KMS-11 (cell line): ENCODE measurements around the gene AKAP1.

ENCODE experiments used
- H2AFZ ChIP-seq: fragments of 200-600 bp; sonication (generic); 2 replicates; pipeline ENCODE4 v1.6.1; 2016; ENCODE audit warnings: antibody characterized with exemption, mixed run types, low read depth
- H3K27ac ChIP-seq: fragments of 200-600 bp; sonication (generic); 2 replicates; pipeline ENCODE4 v1.6.1; 2016; ENCODE audit warnings: mild to moderate bottlenecking, mixed run types
- H3K27me3 ChIP-seq: fragments of 200-600 bp; sonication (generic); 2 replicates; pipeline ENCODE4 v1.6.1; 2017; ENCODE audit warnings: mild to moderate bottlenecking, low read depth, mixed run types, moderate library complexity; ENCODE audit not compliant: insufficient read depth
- H3K36me3 ChIP-seq: fragments of 200-600 bp; sonication (generic); 2 replicates; pipeline ENCODE4 v1.6.1; 2017; ENCODE audit warnings: mild to moderate bottlenecking, mixed run types; ENCODE audit not compliant: insufficient read depth
- H3K4me1 ChIP-seq: fragments of 200-600 bp; sonication (generic); 2 replicates; pipeline ENCODE4 v1.6.1; 2016; ENCODE audit warnings: mild to moderate bottlenecking, low read depth, mixed run types; ENCODE audit not compliant: poor library complexity, severe bottlenecking
- H3K4me2 ChIP-seq: fragments of 200-600 bp; sonication (generic); 2 replicates; pipeline ENCODE4 v1.7.0; 2016; ENCODE audit warnings: mild to moderate bottlenecking, mixed run types
- H3K4me3 ChIP-seq: fragments of 200-600 bp; sonication (generic); IDR thresholded peaks from 2 replicates; pipeline ENCODE4 v1.6.1; 2017; ENCODE audit warnings: low read depth, low read length, mixed read lengths; ENCODE audit not compliant: insufficient read depth
- H3K79me2 ChIP-seq: fragments of 200-600 bp; sonication (generic); 2 replicates; pipeline ENCODE4 v1.6.1; 2016; ENCODE audit warnings: low read depth, mixed run types; ENCODE audit not compliant: insufficient read depth
- H3K9ac ChIP-seq: fragments of 200-600 bp; sonication (generic); 2 replicates; pipeline ENCODE4 v1.6.1; 2016; ENCODE audit warnings: mild to moderate bottlenecking, mixed run types
- H4K20me1 ChIP-seq: fragments of 200-600 bp; sonication (generic); 2 replicates; pipeline ENCODE4 v1.6.1; 2016; ENCODE audit warnings: mild to moderate bottlenecking, mixed run types; ENCODE audit not compliant: insufficient read depth
- TF ChIP-seq, protein P1 (sequence below): fragments of 200-600 bp; sonication (generic); conservative IDR thresholded peaks from 2 replicates; pipeline ENCODE4 v1.6.1; 2017; ENCODE audit warnings: low read depth, mild to moderate bottlenecking, antibody characterized with exemption, low read length, moderate library complexity, mixed read lengths

The AKAP1 gene

GRCh38 chr17:57075785-57076184 lies 9.3 kb upstream of the AKAP1 start:
- H2AFZ ChIP-seq, result no peak overlapping the region
- no peaks in the 10 kb centered on the region for H3K27me3 ChIP-seq
- TF ChIP-seq, protein P1, sequence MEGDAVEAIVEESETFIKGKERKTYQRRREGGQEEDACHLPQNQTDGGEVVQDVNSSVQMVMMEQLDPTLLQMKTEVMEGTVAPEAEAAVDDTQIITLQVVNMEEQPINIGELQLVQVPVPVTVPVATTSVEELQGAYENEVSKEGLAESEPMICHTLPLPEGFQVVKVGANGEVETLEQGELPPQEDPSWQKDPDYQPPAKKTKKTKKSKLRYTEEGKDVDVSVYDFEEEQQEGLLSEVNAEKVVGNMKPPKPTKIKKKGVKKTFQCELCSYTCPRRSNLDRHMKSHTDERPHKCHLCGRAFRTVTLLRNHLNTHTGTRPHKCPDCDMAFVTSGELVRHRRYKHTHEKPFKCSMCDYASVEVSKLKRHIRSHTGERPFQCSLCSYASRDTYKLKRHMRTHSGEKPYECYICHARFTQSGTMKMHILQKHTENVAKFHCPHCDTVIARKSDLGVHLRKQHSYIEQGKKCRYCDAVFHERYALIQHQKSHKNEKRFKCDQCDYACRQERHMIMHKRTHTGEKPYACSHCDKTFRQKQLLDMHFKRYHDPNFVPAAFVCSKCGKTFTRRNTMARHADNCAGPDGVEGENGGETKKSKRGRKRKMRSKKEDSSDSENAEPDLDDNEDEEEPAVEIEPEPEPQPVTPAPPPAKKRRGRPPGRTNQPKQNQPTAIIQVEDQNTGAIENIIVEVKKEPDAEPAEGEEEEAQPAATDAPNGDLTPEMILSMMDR, result no peak
- peaks cover 9% of the 10 kb centered on the region for H3K4me1 ChIP-seq
- no peaks in the 10 kb centered on the region for H3K36me3 ChIP-seq
- no peak overlapping the region for H3K9ac ChIP-seq
- no peak overlapping the region for H3K4me2 ChIP-seq
- no peak overlapping the region for H3K4me3 ChIP-seq
- no peak overlapping the region for H3K27ac ChIP-seq
- H3K79me2 ChIP-seq, result no peaks in the 10 kb centered on the region
- H4K20me1 ChIP-seq, result no peaks in the 10 kb centered on the region

DNA sequence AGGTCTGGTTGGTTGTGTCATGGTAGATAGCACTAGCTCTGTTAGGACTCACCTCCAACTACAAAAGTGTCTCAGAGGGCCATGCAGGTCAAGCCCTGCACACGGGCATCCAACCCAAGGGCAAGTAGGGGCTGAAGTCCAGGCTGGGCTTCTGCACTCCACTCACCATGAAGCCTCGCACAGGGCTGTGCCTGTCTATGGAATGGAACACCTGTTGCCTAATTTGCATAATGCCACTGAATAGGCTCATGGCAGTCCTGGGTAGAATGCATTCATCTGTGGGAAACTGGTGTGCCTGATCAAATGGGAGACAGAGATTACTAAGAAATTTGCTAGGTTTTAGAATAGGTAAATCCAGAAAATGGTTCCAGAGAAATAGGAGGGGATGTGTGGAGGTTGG lies 8.0 kb upstream of the AKAP1 start:
- Histone ChIP-seq H4K20me1 (no peaks in the 10 kb centered on the region), H3K27ac (no peak overlapping the region), H2AFZ (no peak overlapping the region), H3K4me1 (peaks cover 17% of the 10 kb centered on the region), H3K4me3 (no peak overlapping the region), H3K79me2 (no peaks in the 10 kb centered on the region), H3K9ac (no peak overlapping the region), H3K36me3 (no peaks in the 10 kb centered on the region), H3K27me3 (no peaks in the 10 kb centered on the region), H3K4me2 (no peak overlapping the region)
- TF ChIP-seq, protein P1, result no peak

- H3K4me2 ChIP-seq, result no peak overlapping the region
Observed at GRCh38 chr17:57078274-57078673, 6.8 kb upstream of the AKAP1 start.

GRCh38 chr17:57080718-57081117 lies 4.3 kb upstream of the AKAP1 start:
- Histone ChIP-seq H3K9ac (no peak overlapping the region), H4K20me1 (no peaks in the 10 kb centered on the region), H3K4me1 (peaks cover 17% of the 10 kb centered on the region), H3K27ac (no peak overlapping the region), H3K79me2 (peaks cover 2% of the 10 kb centered on the region; the same call in 1 of the 2 replicates), H3K36me3 (no peaks in the 10 kb centered on the region), H3K27me3 (no peaks in the 10 kb centered on the region), H3K4me2 (peak overlapping the region; percentile 15; the same call in 1 of the 2 replicates), H3K4me3 (no peak overlapping the region), H2AFZ (0 out of 2 replicates have a peak overlapping the region, but pooled peaks have one; percentile 8)
- TF ChIP-seq, protein P1, result no peak

More at GRCh38 chr17:57078274-57078673, 6.8 kb upstream of the AKAP1 start:
- no peak overlapping the region for H3K4me3 ChIP-seq
- no peak overlapping the region for H3K9ac ChIP-seq
- peaks cover 17% of the 10 kb centered on the region for H3K4me1 ChIP-seq
- TF ChIP-seq, protein P1, result no peak
- no peak overlapping the region for H3K27ac ChIP-seq
- H3K79me2 ChIP-seq, result no peaks in the 10 kb centered on the region
- H2AFZ ChIP-seq, result no peak overlapping the region
- H3K27me3 ChIP-seq, result no peaks in the 10 kb centered on the region
- no peaks in the 10 kb centered on the region for H3K36me3 ChIP-seq
- H4K20me1 ChIP-seq, result no peaks in the 10 kb centered on the region

DNA sequence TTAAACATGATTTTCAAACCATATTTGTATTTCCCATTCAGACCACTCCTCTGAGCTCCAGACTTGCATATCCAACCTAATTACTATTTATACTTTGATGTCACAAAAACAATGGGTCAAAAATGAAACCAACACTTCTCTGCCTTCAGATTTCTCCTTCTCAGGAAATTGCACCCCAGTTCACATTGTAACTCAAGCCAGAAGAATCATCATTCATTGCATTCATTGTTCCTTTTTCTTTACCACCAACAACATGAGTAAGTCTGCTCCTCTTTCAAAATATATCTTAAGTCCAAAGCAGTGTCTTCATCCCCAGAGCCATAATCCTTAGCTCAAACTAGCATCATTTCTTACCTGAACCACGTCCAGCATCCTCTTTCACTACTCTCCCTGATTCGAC lies 2.6 kb upstream of the AKAP1 start:
- H2AFZ ChIP-seq, result no peak overlapping the region

More for the DNA sequence above, 2.6 kb upstream of the AKAP1 start:
- no peak overlapping the region for H3K27ac ChIP-seq
- TF ChIP-seq, protein P1, result no peak
- no peak overlapping the region for H3K4me3 ChIP-seq
- H3K4me2 ChIP-seq, result no peak overlapping the region
- peaks cover 6% of the 10 kb centered on the region; the same call in 1 of the 2 replicates for H4K20me1 ChIP-seq
- no peak overlapping the region for H3K9ac ChIP-seq
- no peaks in the 10 kb centered on the region for H3K36me3 ChIP-seq
- H3K79me2 ChIP-seq, result peaks cover 19% of the 10 kb centered on the region
- H3K4me1 ChIP-seq, result peaks cover 27% of the 10 kb centered on the region
- no peaks in the 10 kb centered on the region for H3K27me3 ChIP-seq
